ENCODE measurements around the gene LRRN4. TPM values are rescaled to one million over a fixed set of nuclear protein-coding genes. Genes with fewer than 3 reads are reported as not detected.

The LRRN4 gene
- total and polyA plus RNA-seq, 2 of the 8 experiments (the other 6 are each of a cell fraction or from before 2014, with no cell fraction given) = 0.21 to 0.89 TPM

GRCh38 chr20:6008254-6008653 lies 45.6 kb downstream of the LRRN4 start:
- no peak overlapping the region for H3K14ac ChIP-seq (ENCODE audit: insufficient read length)
- H3K4me3 ChIP-seq (ENCODE audit: extremely low read depth in 1 of 4, insufficient read depth in 2 of 4, low read depth in 3 of 4, low read length in 4 of 4) = no peak overlapping the region
- no peak overlapping the region for H3K18ac ChIP-seq (ENCODE audit: extremely low read depth, low read length)
- 87 to 100% methylated on average over 1 to 5 of the region's 5 CpGs for WGBS, 2 experiments (ENCODE audit: extremely low coverage in 1 of 2, insufficient coverage in 1 of 2, insufficient read length in 1 of 2, insufficient replicate concordance in 2 of 2, low coverage in 1 of 2, low lambda C conversion rate in 2 of 2, missing lambda C conversion rate in 1 of 2)
- no peak overlapping the region for H2BK15ac ChIP-seq (ENCODE audit: low read length)
- H4K8ac ChIP-seq (ENCODE audit: extremely low read depth, insufficient read depth, low read length) = no peak overlapping the region
- H3K27ac ChIP-seq (ENCODE audit: low read depth, low read length) = no peak overlapping the region
- H2AFZ ChIP-seq (ENCODE audit: low read length) = no peak overlapping the region
- peaks cover 11 to 26% of the 10 kb centered on the region in 2 experiments for H3K79me2 ChIP-seq (ENCODE audit: control insufficient read depth in 1 of 2, insufficient read depth in 2 of 2, low read length in 2 of 2)
- H4K91ac ChIP-seq (replicated peaks; ENCODE audit: insufficient read length, low read length) = no peak overlapping the region
- H3K79me1 ChIP-seq (ENCODE audit: low read depth, low read length) = peaks cover 4% of the 10 kb centered on the region
- H2AK5ac ChIP-seq (ENCODE audit: low read depth, low read length) = no peak overlapping the region
- FAIRE-seq (no peak), DNase-seq (ENCODE audit: low read depth in 1 of 2, low spot score in 2 of 2) (no peak)
- no peak overlapping the region for H3K4ac ChIP-seq (replicated peaks; ENCODE audit: insufficient read length, low read depth, low read length)
- no peak overlapping the region for H3K56ac ChIP-seq (replicated peaks; ENCODE audit: insufficient read length, low read depth, low read length)
- peaks cover 7 to 29% (median 15%) of the 10 kb centered on the region in 4 experiments; a peak in 6 of 8 replicates for H3K36me3 ChIP-seq (ENCODE audit: control insufficient read depth in 2 of 4, insufficient read depth in 4 of 4, low read length in 3 of 4)
- H2BK5ac ChIP-seq (ENCODE audit: low read depth, low read length) = no peak overlapping the region
- no peaks in the 10 kb centered on the region for H3K9me3 ChIP-seq (ENCODE audit: insufficient read depth in 2 of 2, low read depth in 1 of 2, low read length in 1 of 2)
- H3K4me1 ChIP-seq (replicated peaks in 1 of 4; ENCODE audit: control insufficient read depth in 3 of 4, insufficient read depth in 4 of 4, low read length in 3 of 4) = peaks cover 0 to 6% (median 3%) of the 10 kb centered on the region in 4 experiments; a peak in 5 of 7 replicates
- H4K5ac ChIP-seq (ENCODE audit: insufficient read length, low read depth, low read length) = no peak overlapping the region
- H2BK20ac ChIP-seq (ENCODE audit: low read length) = no peak overlapping the region
- H3K23ac ChIP-seq (ENCODE audit: insufficient read length) = no peak overlapping the region
- H2BK12ac ChIP-seq (ENCODE audit: low read depth, low read length) = no peak overlapping the region
- H3K4me2 ChIP-seq (ENCODE audit: insufficient read depth in 1 of 2, low read depth in 2 of 2, low read length in 2 of 2) = no peak overlapping the region
- ChIA-PET CTCF (ENCODE audit: partially characterized antibody) (interaction anchor here (1.0 to 1.7 kb wide), 2 partner anchors 12 to 43 kb away, joined by 3 read pairs; no protein-coding TSS in a partner anchor), POLR2A (ENCODE audit: partially characterized antibody) (interaction anchor here (1.1 kb wide), 1 partner anchor 70 kb away, joined by 4 read pairs; no protein-coding TSS in a partner anchor)
- peaks cover 2% of the 10 kb centered on the region in 2 experiments for H4K20me1 ChIP-seq (replicated peaks in 1 of 2; ENCODE audit: control insufficient read depth in 1 of 2, insufficient read depth in 2 of 2, low read length in 2 of 2)
- peaks cover 3% of the 10 kb centered on the region; the same call in 1 of the 2 replicates for H3K23me2 ChIP-seq (ENCODE audit: low read depth, low read length)
- no peak overlapping the region for H3K9ac ChIP-seq (replicated peaks in 1 of 4; ENCODE audit: extremely low read depth in 1 of 4, low read depth in 3 of 4, low read length in 3 of 4)
- H3K27me3 ChIP-seq (replicated peaks in 1 of 4; ENCODE audit: control insufficient read depth in 3 of 4, extremely low read depth in 1 of 4, insufficient read depth in 3 of 4, low read length in 3 of 4) = no peaks in the 10 kb centered on the region
- no peak overlapping the region for H2BK120ac ChIP-seq (replicated peaks; ENCODE audit: low read depth, low read length)
- TF ChIP-seq SIX5 (IDR thresholded peaks at IDR 0.05; ENCODE audit: low read depth, low read length) = no peak
- no peak for TF ChIP-seq EGR1 (IDR thresholded peaks at IDR 0.05; ENCODE audit: borderline replicate concordance, low read depth, low read length)
- TF ChIP-seq SUZ12 (IDR thresholded peaks at IDR 0.05; ENCODE audit: low read length) = no peak

All from H1 (cell line).